Peyer's patch (tissue), 4 donors: ENCODE measurements around the gene ADORA3. TPM values are rescaled to one million over a fixed set of nuclear protein-coding genes. Genes with fewer than 3 reads are reported as not detected.

ENCODE experiments used
- DNase-seq, 3 donors: peaks; one replicate each; pipeline ENCODE4 v3.0.0-alpha.2; 2017 to 2019
- H3K27ac ChIP-seq, 4 donors: fragments of 200-600 bp; sonication (generic); one replicate each; pipeline ENCODE4 v1.5.1; 2016 to 2019
- H3K27me3 ChIP-seq, 2 donors: fragments of 200-600 bp; sonication (generic); one replicate each; pipeline ENCODE4 v1.5.1; 2019
- H3K36me3 ChIP-seq, 3 donors: fragments of 200-600 bp; sonication (generic); one replicate each; pipeline ENCODE4 v1.5.1; 2016 to 2019
- H3K4me1 ChIP-seq, 4 donors: fragments of 200-600 bp; sonication (generic); one replicate each; pipeline ENCODE4 v1.5.1; 2016 to 2019
- H3K4me3 ChIP-seq, 4 donors: fragments of 200-600 bp; sonication (generic); 1 replicate in 3 of 4; 2 replicates in 1 of 4; pipeline ENCODE4 v1.5.1; 2016 to 2019; ENCODE audit warnings: mild to moderate bottlenecking in 1 of 4
- H3K9me3 ChIP-seq, 4 donors: fragments of 200-600 bp; sonication (generic); one replicate each; pipeline ENCODE4 v1.5.1; 2016 to 2019; ENCODE audit warnings: mild to moderate bottlenecking in 1 of 4
- POLR2A ChIP-seq, 2 donors: fragments of 450-650 bp; IDR thresholded peaks; one replicate each; pipeline ENCODE4 v1.5.1; 2017; ENCODE audit warnings: antibody characterized with exemption in 2 of 2, mild to moderate bottlenecking in 2 of 2, moderate library complexity in 2 of 2
- total RNA-seq, 4 donors: library from RNA; depleted of rRNA; stranded (reverse); fragments of >200 nt; gene quantifications; one replicate each; pipeline ENCODE4 v1.1.0, GENCODE V29; 2016
- TF ChIP-seq, protein P1 (sequence below), 6 experiments: fragments of 450-650 bp in 4 of 6; fragments of 200-600 bp in 2 of 6; sonication (generic) in 1 of 6; IDR thresholded peaks; one replicate each; pipeline ENCODE4 v1.5.1; 2017 to 2019; ENCODE audit warnings: antibody characterized with exemption in 6 of 6, mild to moderate bottlenecking in 3 of 6, moderate library complexity in 1 of 6

The ADORA3 gene
- total RNA-seq, 4 donors from 2014 or later: 2.3 to 14.9 (median 4.7) TPM; not detected in 1

DNA sequence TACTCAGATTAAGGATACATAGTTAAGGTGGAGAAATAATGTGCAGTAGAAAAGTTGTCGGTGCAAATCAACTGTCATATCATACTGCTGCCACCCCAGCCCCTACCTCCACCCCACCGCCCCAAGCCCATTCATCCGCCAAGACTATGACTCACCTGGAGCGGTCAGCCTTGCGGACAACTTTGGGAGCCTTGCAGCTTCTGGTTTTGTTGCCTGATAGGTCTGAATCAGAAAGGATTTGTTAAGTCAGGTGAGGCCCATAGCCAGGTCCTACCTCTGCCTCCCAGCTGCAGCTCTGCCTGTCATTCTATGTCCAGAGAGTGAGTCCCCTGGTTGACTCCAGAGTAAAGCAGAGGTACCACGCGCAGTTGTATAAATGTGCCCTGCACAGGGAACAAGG, 17.0 kb downstream of the ADORA3 start:
- no peak for DNase-seq
- Histone ChIP-seq H3K27me3 (no peaks in the 10 kb centered on the region), H3K9me3 (no peaks in the 10 kb centered on the region), H3K4me1 (no peaks in the 10 kb centered on the region), H3K27ac (no peak overlapping the region), H3K4me3 (no peak overlapping the region), H3K36me3 (no peaks in the 10 kb centered on the region)
- TF ChIP-seq, protein P1, sequence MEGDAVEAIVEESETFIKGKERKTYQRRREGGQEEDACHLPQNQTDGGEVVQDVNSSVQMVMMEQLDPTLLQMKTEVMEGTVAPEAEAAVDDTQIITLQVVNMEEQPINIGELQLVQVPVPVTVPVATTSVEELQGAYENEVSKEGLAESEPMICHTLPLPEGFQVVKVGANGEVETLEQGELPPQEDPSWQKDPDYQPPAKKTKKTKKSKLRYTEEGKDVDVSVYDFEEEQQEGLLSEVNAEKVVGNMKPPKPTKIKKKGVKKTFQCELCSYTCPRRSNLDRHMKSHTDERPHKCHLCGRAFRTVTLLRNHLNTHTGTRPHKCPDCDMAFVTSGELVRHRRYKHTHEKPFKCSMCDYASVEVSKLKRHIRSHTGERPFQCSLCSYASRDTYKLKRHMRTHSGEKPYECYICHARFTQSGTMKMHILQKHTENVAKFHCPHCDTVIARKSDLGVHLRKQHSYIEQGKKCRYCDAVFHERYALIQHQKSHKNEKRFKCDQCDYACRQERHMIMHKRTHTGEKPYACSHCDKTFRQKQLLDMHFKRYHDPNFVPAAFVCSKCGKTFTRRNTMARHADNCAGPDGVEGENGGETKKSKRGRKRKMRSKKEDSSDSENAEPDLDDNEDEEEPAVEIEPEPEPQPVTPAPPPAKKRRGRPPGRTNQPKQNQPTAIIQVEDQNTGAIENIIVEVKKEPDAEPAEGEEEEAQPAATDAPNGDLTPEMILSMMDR (IDR thresholded peaks at IDR 0.05): no peak
- no peak for TF ChIP-seq POLR2A (IDR thresholded peaks at IDR 0.05)

DNA sequence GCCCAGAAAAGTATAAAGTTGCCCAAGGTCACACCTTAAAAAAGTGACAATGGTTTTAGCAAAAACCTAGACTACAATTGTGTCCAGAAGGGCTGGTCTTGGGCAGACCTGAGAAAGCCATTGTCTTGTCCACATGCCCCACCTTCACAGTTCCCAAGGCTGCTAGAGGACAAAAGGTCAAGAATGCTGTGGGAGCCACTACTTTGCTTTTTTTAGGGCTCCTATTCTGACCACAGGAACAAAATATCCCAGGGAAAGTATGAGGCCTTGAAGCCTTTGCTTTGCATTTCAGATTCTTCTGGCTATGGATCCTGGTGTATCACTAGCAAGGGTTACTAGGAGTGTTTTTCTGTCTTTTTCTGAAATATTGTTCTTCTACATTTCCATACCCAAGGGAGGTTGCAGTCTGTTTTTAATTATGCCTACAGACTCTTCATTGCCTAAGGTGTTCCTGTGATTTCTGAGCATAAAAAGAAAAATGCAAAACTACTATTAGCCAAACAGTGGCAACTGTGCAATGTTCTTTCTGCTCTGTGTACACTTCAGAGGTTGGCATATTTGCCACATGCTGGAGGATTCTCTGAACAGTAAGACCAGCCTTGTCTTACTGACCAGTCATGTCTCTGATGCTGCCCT, 18.9 kb downstream of the ADORA3 start:
- Histone ChIP-seq H3K4me1 (no peaks in the 10 kb centered on the region), H3K9me3 (no peaks in the 10 kb centered on the region), H3K27me3 (no peaks in the 10 kb centered on the region), H3K27ac (no peak overlapping the region), H3K36me3 (no peaks in the 10 kb centered on the region), H3K4me3 (no peak overlapping the region)
- TF ChIP-seq POLR2A (IDR thresholded peaks at IDR 0.05): no peak
- TF ChIP-seq, protein P1 (IDR thresholded peaks at IDR 0.05): no peak
- DNase-seq: no peak

DNA sequence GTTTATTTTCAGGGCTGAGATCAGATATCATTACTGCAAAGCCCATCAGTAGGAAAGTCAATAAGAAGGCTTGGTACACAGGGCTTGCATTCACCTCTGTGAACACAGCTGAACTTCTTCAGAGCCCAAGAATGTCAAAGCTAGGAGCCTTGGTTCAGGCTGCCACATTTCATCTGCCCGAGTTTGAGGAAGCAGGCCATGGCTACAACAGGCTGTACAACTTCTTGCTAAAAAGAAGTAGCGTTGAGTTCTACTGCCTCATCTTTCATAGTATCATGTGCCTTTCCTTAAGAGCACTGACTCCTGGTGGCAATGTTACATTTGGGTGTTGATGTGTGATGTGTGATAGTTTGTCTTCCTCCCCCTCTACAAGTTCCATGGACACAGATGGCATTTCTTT, 19.6 kb downstream of the ADORA3 start:
- Histone ChIP-seq H3K36me3 (no peaks in the 10 kb centered on the region), H3K4me1 (no peaks in the 10 kb centered on the region), H3K9me3 (no peaks in the 10 kb centered on the region), H3K27ac (no peak overlapping the region), H3K4me3 (no peak overlapping the region), H3K27me3 (no peaks in the 10 kb centered on the region)
- no peak for DNase-seq
- TF ChIP-seq POLR2A (IDR thresholded peaks at IDR 0.05): no peak
- TF ChIP-seq, protein P1 (IDR thresholded peaks at IDR 0.05): no peak

DNA sequence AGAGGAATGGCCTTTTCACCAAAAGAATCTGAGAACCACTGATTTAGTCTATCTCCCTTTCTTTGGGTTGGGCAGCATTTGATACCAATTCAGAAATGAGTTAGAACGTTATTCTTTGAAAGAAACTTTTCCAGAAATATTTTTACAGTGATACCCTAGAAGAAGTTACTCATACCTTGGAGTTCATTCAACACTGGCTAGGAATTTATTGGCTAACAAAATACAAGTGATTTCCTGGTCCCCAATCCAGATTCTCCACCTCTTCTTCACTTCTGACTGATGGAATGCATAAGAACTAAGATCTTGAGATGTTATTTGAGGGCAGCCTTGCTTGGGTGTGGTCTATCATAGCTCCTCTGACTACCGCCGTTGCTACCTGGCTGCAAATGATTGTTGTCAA, 20.3 kb downstream of the ADORA3 start:
- no peak overlapping the region for H3K4me3 ChIP-seq
- H3K36me3 ChIP-seq: no peaks in the 10 kb centered on the region
- no peak overlapping the region for H3K27ac ChIP-seq
- no peak for DNase-seq
- H3K4me1 ChIP-seq: no peaks in the 10 kb centered on the region
- TF ChIP-seq POLR2A (IDR thresholded peaks at IDR 0.05): no peak
- TF ChIP-seq, protein P1 (IDR thresholded peaks at IDR 0.05): no peak
- H3K27me3 ChIP-seq: no peaks in the 10 kb centered on the region
- no peaks in the 10 kb centered on the region for H3K9me3 ChIP-seq

DNA sequence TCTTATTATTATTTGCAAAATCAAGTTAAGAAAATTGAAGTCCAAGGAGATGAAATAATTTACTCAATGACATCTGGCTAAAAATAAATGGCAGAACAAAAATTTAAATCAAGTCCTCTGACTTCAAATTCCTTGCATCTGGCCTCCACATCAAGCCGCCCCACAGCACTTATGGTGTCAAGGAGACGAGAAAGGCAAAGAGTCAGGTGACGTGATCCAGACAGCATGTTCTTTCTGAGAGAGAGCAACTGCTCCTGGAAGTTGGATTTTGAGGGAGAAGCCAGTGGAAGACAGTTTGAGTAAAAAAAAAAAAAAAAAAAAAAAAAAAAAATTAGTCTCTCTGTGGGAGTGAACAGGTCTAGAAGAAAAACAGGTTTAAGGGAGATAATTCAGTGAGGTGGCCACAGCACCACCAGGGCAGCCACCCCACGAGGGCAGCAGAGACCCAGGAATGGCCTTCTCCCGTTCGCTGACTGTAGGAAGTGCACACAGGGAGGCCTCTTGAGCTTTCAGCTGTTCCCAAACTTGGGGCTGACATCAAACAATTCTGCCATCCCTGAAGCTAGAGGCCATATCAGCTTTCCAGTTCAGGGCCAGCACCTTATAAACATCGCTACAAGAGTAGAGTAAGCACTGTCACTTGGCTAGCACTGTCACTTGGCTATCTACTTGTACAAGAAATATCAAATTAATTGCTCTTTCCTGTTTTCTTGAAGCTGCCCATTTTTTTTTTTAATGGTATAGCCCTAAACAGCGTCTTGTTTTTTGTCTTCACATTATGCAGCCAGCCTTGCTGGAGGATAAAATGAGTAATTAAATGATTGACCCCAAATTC, 21.8 kb downstream of the ADORA3 start:
- peaks cover 0 to 9% (median 5%) of the 10 kb centered on the region in 4 donors for H3K4me1 ChIP-seq
- H3K4me3 ChIP-seq: no peak overlapping the region
- H3K27ac ChIP-seq: no peak overlapping the region
- H3K9me3 ChIP-seq: no peaks in the 10 kb centered on the region
- DNase-seq: peak; percentile 75 to 90 (median 80)
- no peak for TF ChIP-seq POLR2A (IDR thresholded peaks at IDR 0.05)
- TF ChIP-seq, protein P1 (IDR thresholded peaks at IDR 0.05): peak; percentile 40 to 86 (median 67)
- H3K36me3 ChIP-seq: no peaks in the 10 kb centered on the region
- H3K27me3 ChIP-seq: no peaks in the 10 kb centered on the region
